ENCODE results near the gene SCN4B. TPM values are rescaled to one million over a fixed set of nuclear protein-coding genes. Genes with fewer than 3 reads are reported as not detected.
A peak's percentile ranks its signal among the peaks of the same experiment; 100 is the strongest.

SCN4B gene
- total RNA-seq, 4 donors from 2014 or later: 0.35 to 8.3 (median 1.4) TPM

DNA sequence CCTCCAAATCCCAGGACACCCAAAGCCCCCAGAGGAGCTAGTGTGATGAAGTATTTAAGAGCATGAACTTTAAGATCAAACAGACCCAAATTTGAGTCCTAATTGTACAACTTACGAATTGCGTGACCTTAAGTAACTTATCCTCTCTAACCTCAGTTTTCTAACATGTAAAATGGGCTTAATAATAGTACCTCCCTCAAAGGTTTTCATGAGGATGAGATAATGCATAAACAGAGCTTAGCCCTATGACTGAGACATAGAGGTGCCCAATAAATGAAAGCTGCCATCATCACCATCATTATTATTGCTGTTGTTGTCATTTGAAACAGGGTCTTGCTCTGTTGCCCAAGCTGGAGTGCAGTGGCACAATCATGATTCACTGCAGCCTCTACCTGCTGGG lies 14.6 kb upstream of the SCN4B start:
- TF ChIP-seq, protein P1, sequence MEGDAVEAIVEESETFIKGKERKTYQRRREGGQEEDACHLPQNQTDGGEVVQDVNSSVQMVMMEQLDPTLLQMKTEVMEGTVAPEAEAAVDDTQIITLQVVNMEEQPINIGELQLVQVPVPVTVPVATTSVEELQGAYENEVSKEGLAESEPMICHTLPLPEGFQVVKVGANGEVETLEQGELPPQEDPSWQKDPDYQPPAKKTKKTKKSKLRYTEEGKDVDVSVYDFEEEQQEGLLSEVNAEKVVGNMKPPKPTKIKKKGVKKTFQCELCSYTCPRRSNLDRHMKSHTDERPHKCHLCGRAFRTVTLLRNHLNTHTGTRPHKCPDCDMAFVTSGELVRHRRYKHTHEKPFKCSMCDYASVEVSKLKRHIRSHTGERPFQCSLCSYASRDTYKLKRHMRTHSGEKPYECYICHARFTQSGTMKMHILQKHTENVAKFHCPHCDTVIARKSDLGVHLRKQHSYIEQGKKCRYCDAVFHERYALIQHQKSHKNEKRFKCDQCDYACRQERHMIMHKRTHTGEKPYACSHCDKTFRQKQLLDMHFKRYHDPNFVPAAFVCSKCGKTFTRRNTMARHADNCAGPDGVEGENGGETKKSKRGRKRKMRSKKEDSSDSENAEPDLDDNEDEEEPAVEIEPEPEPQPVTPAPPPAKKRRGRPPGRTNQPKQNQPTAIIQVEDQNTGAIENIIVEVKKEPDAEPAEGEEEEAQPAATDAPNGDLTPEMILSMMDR (IDR thresholded peaks at IDR 0.05): no peak
- no peak for TF ChIP-seq POLR2A (IDR thresholded peaks at IDR 0.05)
- H3K27ac ChIP-seq: no peak overlapping the region
- no peaks in the 10 kb centered on the region for H3K27me3 ChIP-seq
- no peak overlapping the region for H3K4me3 ChIP-seq
- H3K36me3 ChIP-seq: no peaks in the 10 kb centered on the region
- DNase-seq: no peak
- H3K4me1 ChIP-seq: peaks cover 0 to 9% (median 3%) of the 10 kb centered on the region in 4 donors
- H3K9me3 ChIP-seq: no peaks in the 10 kb centered on the region

DNA sequence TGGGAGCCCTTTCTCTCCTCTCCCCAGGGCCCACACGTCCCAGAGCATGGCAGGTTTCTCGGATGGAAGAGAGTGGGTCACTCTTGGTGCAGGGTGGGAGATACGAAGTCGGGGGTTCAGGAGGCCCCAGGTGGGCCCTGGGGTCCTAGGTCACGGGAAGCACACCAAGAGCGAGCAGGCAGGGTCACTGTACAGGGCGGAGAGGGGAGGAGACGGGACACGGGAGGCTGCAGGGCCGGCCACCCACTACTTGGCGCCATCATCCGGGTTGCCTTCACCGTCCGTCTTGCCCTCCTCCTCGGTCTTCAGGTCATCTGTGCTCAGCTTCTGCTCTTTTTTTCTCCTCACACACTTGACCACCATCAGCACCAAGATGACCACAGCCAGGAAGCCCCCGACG lies 14.0 kb upstream of the SCN4B start:
- H3K36me3 ChIP-seq: no peaks in the 10 kb centered on the region
- peak in 1 of 3 donors; percentile 33 for DNase-seq
- no peak for TF ChIP-seq POLR2A (IDR thresholded peaks at IDR 0.05)
- TF ChIP-seq, protein P1 (IDR thresholded peaks at IDR 0.05): no peak
- H3K27ac ChIP-seq: no peak overlapping the region
- H3K4me1 ChIP-seq: peaks cover 0 to 5% (median 1%) of the 10 kb centered on the region in 4 donors
- no peaks in the 10 kb centered on the region for H3K27me3 ChIP-seq
- no peak overlapping the region for H3K4me3 ChIP-seq
- no peaks in the 10 kb centered on the region for H3K9me3 ChIP-seq

DNA sequence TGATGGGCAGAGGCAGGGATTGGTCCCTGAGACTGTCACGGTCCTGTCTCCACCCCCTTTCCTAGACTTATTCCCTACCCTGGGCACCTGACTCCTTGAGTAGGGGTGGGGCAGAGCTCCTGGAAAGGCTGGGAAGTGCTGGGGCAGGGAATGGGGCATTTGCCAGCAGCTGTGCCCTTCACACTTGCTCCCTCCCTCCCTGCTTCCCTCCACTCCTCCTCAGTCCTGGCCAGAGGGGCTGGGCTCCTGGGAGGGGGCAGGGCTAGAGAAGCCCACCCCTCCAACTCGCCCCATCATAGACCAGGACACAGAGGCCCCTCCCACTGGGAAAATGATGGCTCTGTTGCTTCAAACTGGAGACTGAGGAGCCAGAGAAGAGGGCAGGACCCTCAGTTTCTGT lies 12.3 kb upstream of the SCN4B start:
- H3K4me3 ChIP-seq: no peak overlapping the region
- no peaks in the 10 kb centered on the region for H3K27me3 ChIP-seq
- no peak for TF ChIP-seq POLR2A (IDR thresholded peaks at IDR 0.05)
- TF ChIP-seq, protein P1 (IDR thresholded peaks at IDR 0.05): no peak
- peak in 1 of 3 donors; percentile 19 for DNase-seq
- no peaks in the 10 kb centered on the region for H3K9me3 ChIP-seq
- no peaks in the 10 kb centered on the region for H3K4me1 ChIP-seq
- H3K27ac ChIP-seq: no peak overlapping the region
- no peaks in the 10 kb centered on the region for H3K36me3 ChIP-seq

DNA sequence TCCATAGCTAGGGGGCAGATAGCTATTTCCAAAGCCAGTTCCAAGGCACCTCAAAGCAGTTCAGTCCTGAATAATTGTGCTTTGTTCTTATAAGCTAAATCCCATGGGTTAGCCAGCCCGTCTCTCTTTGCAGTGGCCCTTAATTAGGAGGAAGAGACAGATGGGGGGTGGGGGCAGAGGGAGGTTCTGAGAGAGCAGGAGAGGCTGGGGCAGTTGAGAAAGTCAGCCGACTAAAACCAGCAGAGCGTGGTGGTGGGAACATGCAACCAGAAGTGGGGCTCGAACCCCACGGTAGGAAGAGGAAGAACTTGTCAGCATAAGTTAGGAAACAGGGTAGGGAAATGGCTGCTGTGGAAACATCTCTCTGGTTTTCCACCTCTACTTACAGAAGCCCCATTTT lies 10.9 kb upstream of the SCN4B start:
- no peaks in the 10 kb centered on the region for H3K36me3 ChIP-seq
- no peaks in the 10 kb centered on the region for H3K9me3 ChIP-seq
- H3K4me3 ChIP-seq: no peak overlapping the region
- TF ChIP-seq, protein P1 (IDR thresholded peaks at IDR 0.05): no peak
- TF ChIP-seq POLR2A (IDR thresholded peaks at IDR 0.05): no peak
- no peak for DNase-seq
- H3K27me3 ChIP-seq: no peaks in the 10 kb centered on the region
- H3K27ac ChIP-seq: no peak overlapping the region
- no peaks in the 10 kb centered on the region for H3K4me1 ChIP-seq

DNA sequence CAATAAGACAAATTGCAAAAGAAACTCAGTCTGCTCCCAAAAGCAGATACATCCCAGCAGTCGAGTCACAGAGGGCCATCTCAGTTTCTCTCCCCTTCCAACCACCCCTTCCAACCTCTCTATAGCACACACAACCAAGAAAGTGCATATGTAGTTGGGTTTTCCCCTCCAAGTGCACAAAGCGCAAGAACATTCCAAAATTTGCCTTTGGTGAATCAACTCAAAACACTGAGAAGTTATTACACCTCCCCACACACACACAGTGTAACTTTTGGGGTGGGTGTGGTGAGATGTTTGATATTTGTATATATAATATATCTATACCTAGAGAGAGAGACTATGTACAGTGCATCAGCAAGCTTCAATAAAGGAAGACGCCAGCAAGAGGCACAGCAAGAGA lies 10.2 kb upstream of the SCN4B start:
- H3K4me3 ChIP-seq: no peak overlapping the region
- no peak for DNase-seq
- no peaks in the 10 kb centered on the region for H3K9me3 ChIP-seq
- no peaks in the 10 kb centered on the region for H3K4me1 ChIP-seq
- no peaks in the 10 kb centered on the region for H3K36me3 ChIP-seq
- TF ChIP-seq, protein P1 (IDR thresholded peaks at IDR 0.05): no peak
- TF ChIP-seq POLR2A (IDR thresholded peaks at IDR 0.05): no peak
- no peak overlapping the region for H3K27ac ChIP-seq
- H3K27me3 ChIP-seq: no peaks in the 10 kb centered on the region

DNA sequence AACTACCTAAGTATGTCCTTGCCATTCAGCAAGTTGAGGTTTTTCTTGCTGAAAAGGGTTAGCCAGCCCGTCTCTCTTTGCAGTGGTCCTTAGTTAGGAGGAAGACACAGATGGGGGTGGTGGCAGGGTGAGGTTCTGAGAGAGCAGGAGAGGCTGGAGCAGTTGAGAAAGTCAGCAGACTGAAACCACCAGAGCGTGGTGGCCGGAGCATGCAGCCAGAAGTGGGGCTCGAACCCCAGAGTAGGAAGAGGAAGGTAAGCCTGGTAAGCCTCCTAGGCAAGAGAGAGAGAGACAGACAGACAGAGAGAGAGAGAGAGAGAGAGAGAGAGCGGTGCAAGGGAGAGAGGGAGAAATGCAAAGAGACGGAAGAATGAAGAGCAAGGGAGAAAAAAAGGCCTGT lies 9.2 kb upstream of the SCN4B start:
- Histone ChIP-seq H3K4me3 (no peak overlapping the region), H3K9me3 (no peaks in the 10 kb centered on the region), H3K36me3 (no peaks in the 10 kb centered on the region), H3K27me3 (no peaks in the 10 kb centered on the region), H3K4me1 (peaks cover 0 to 4% (median 0%) of the 10 kb centered on the region in 4 donors), H3K27ac (no peak overlapping the region)
- TF ChIP-seq, protein P1 (IDR thresholded peaks at IDR 0.05): no peak
- no peak for TF ChIP-seq POLR2A (IDR thresholded peaks at IDR 0.05)
- DNase-seq: no peak

All from Peyer's patch (tissue), 4 donors.